NCI-H1048 (cell line): ENCODE results near the gene IRGC.
"Not testable (repeated sequence)": the region's sequence is repeated elsewhere in the genome, so short reads cannot be mapped to it uniquely, and the experiment has no call there.

Experiments
- DNase-seq: peaks from one replicate; lab custom pipeline; 2025; lab: John Stamatoyannopoulos, UW

IRGC gene

DNA sequence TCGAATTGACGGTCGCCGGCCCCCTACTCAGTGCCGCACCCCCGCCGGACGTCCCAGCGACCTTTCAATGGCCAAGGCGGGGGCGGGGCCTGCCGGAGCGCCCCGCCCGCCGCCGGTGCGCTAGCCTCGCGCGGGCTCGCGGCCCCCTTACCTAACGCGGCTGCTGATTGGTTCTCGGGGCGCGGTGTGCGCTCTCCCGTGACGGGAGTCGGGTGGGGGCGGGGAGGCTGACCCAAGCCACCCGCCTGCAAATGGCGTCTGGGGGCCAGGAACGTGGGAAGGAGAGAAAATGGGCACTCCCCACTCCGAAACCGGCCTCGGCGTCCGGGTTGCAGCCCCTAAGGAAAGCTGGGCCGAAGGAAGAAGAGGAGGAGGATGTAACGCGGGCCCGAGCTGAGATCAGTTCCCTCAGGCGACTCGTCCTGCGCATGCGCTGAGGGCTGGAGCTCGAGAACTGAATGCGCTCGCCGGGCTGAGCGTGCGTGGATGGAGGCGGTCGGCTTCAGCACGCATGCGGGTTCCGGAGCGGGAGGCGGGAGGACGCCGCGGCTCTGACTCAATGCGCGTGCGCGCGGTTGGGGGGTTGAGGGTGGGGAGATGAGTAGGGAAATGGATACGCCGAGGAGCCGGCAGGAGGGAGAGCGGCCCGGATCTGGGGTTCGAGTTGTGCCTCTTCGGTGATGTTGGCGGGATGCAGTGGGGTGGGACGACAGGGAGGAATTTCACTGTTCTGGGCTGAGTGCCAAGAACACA, 38.8 kb downstream of the IRGC start, which contains the start of gene SMG9:
SMG9 (minus strand) TSS at position 460 of the 753 bp plus-strand sequence. CDS start 4,221 bp downstream, outside the sequence.
- peak; percentile 90 for DNase-seq

DNA sequence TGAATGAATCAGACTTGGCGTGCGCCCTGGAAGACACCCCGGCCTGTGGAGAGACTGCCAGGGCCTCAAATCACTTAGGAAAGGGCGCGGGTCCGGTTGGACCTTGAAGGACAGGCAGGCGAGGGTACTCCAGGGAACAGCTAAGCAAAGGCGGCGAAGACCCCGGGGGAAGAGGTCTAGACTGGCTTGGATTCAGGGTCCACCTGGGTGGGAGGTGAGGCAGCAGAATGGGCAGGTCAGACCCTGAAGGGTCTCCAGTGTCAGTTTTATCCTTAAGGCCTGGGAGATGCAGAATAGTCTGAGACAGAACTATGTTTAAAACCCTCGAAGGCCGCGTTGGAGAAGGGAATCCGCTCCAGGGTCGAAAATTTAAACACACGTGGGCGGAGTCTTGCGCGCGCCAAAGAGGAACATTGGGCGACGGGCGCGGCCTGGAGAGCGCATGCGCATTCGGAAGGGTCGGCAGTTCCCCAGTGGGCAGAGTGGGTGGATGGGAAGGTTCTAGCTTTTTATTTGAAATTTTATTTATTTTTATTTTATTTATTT, 39.5 kb downstream of the IRGC start:
- peak; percentile 74 for DNase-seq

DNA sequence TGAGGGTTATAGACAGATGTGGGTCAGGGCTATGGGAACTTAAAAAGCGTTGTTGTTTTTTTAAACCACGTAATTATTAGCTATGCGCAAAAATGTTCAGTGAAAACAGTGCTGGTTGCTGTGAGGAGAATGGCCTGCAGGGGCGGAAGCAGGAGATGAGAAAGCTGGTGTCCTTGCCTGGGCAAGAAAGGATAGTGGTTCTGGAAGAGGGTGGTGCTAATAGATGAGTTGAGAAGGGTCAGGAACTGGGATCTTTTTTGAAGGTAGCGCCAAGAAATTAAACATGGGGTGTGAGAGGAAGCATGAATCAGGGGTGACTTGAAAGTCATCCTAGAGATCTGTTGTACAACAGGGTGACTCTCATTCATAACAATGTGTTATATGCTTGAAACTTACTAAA, 43.6 kb downstream of the IRGC start:
- no peak for DNase-seq

DNA sequence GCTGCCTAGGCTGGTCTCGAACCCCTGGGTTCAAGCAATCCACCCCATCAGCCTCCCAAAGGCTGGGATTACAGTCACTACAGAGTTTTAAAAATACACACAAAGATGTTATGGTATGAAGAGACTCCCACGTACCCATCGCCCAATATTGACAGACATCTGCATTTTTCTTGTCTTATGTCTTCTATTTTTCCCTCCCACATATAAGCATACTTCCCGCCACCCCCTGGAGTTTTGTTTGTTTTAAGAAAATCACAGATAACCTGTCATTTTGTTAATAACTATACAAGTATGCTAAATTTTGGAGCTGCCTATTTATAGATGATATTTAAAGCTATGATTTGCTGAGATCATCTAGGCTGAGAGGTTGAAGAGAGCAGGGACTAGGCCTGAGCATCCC, 45.1 kb downstream of the IRGC start:
- DNase-seq = no peak

DNA sequence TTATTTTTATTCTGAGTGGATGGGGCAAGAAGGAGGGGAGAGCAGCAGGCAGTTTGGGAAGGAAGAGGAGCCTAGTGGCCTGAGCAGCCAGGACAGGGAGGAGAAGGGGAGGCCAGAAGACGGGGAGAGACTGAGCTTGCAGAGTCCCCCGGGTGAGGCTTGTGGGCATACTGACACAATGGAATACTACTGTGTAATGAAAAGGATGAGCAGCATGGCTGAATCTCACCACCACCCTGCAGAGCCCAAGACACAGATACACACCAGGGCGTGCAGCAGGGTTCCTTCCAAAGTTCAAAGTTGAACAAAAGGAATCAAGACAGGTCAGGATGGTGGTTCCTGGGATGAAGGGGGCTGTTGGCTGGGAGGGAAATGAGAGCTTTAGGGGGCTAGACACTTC, 46.9 kb downstream of the IRGC start:
- DNase-seq = no peak

DNA sequence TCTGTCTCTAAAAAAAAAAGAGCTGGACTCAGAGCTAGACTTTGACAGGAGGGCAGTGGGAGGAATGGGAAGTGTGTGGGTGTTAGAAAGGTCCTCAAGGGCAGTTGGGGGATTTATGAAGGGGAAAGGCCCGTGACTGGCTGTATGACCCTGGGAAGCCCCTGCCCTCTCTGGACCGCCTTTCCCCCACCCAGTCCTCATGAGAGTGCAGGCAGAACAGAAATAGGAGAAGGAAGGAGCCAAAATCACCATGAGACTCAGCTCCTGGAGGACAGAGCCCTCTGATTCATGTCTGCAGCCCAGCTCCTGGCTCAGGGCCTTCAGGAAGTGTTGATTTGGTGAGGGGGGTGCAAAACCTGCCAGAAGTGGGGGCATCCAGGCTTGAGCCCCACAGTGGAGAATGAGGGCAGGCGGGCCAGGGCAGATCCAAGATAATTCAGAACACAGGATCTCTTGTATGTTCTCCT, 47.6 kb downstream of the IRGC start:
- DNase-seq = no peak

DNA sequence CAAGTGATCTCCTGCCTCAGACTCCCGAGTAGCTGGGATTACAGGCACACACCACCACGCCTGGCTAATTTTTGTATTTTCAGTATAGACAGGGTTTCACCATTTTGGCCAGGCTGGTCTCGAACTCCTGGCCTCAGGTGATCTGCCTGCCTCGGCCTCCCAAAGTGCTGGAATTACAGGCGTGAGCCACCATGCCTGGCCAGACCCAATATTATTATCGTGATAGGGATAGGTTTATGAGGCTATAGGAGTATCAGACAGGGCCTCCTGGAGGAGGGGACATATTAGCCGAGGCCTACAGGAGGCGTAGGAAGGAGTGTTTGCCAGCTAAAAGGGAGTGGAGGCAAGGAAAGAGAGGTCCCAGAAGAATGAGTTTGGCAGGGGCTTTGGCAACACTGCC, 48.8 kb downstream of the IRGC start:
- DNase-seq = not testable (repeated sequence)

DNA sequence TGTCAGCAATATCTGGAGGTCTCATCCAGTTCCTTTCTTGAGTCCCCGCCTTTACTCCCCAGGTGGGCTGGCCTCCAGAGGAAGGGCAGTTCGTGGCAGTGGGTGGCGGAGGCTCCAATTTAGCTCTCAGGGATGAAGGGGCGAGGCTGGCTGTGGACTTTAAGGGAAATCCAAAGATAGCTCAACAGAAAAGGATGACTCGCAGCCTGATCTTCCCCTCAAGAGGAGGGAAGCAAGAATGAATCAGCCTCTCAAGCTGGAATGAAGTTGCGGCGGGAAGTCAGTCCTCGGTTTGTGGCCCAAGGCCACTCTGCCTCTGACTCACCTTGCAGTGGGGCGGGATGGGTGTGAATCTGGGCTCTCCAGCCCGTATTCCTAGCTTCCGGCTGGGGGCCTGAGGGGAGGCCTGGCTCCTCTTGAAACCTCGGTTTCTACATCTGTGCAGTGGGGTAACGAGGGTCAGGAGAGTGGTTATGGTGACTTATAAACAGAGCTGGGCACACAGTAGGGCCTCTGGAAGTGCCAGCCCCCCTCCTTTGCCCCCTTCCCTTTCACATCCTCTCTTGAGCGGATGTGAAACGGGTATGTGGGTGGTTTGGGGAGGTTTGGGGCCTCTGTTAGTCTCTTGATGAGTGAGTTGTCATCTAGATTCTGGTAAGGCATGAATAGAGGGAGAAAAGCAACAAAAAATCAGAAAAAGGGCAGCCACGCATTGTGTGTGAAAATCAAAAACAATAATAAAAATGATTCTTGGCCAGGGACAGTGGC, 49.4 kb downstream of the IRGC start:
- no peak for DNase-seq

DNA sequence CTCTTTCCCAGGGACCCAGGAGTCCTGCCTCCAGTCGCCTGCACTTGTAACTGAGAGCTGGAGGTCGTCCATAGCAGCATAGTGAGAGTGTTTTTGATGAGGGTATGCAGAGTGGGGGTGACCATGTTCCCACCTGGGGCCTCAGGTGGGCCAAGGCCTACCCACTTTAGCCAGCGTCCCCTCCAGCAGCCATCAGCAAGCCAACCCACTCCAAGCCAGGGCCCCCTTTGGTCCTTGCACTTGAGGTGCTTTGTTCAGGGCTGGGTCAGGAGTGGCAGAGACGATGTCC, 50.8 kb downstream of the IRGC start:
- DNase-seq = no peak

DNA sequence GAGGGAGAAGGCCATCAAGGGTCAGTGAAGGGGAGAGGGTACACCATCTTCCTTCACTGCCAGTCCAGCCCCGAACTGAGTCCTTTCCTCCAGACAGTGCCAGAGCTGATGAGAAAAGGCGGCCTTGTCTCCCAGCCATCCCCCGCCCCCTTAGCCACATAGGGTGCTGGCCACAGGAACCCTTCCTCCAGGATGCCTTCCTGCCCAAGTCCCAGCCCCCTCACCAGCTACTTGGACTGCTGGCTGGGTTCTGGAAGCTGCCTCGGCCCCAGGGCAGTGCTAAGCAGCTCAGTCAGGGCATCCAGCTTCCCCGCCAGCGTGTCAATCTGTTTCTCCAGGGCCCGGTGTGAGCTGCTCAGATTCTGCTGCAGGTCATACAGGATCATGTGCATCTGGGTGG, 51.4 kb downstream of the IRGC start:
- DNase-seq = no peak

DNA sequence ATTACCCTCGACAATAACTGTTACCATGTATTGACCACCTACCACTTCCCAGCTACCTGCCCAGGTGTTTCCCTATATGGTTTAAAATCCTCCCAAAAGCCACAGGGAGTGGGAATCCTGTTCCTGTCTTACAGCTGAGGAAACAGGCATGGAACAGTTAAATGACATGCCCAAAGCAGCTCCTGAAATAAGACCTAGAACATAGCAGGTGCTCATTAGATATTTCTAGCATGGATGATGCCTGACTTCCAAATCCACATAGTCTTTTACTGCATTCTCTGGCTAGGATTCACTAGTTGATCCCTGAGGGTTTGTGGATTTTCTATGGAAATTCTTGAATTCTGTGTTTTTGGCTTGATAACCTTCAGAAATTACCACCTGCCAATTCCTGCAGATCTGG, 51.9 kb downstream of the IRGC start:
- DNase-seq = no peak

DNA sequence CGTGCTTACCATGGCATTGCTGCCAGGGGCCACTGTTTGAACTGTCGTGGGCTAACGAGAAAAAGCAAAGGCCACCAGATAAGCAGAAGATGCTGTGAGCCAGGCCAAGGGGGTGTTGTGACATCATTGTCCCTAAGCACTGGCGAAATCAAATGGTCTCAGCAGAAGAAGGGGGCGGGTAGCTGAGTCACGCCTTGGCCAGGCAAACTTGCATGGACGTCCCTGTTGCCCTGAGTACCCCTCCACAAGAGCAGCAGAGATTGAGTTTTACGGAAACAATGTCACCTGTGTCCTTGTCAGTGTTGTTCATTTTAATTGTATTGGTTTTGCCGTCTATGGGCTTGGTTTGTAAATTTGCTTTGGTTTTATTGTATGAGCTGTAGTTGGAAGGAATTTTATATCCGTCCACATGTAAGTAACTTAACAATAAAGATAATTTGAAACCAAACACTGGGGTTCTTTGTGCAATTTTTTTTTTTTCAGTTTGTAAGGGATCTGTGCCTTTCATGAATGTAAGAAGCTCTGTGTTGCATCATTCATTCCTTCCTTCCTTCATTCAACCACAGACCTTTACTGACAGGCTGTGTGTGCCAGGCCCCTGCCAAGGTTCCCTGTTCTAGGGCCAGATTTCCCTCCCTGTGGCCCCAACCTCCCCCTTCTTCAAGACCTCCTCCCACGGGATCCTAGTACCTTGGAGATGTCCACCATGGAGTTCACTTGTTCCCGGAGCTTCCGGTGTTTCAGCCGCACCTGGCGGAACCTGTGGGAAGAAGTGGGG, 52.6 kb downstream of the IRGC start:
- no peak for DNase-seq

DNA sequence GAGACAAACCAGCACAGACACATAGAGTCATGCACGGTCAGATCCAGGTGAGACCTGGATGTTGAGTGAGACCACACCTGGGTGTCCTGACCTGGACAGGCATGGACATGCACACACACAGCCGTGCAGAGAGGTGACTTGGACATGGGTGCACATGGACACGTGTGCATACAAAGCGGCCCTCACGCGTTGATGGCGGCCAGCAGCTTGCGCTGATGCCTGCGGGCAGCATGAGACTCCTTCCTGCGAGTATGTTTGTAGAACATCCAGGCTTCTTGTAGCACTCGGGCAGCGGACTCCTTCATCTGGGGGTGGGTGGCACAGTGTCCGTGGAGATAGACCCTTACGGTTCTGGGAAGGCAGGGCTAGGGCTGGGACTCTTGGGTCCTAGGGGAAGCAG, 53.4 kb downstream of the IRGC start:
- DNase-seq = no peak
